GM19328 (cell line): ENCODE data around the gene NPY.

ENCODE experiments used
- ATAC-seq: cut with Tn5 transposase; IDR thresholded peaks from one replicate; pipeline ENCODE4 v1.9.1; 2021; ENCODE audit warnings: mild to moderate bottlenecking, moderate library complexity; ENCODE audit not compliant: unreplicated experiment

The NPY gene

GRCh38 chr7:24313777-24314176 is 29.8 kb downstream of the NPY start:
- ATAC-seq = no peak

- no peak for ATAC-seq
Observed at GRCh38 chr7:24316340-24316739, 32.4 kb downstream of the NPY start.

GRCh38 chr7:24318326-24318725 is 34.3 kb downstream of the NPY start:
- ATAC-seq = no peak

GRCh38 chr7:24319209-24319608 is 35.2 kb downstream of the NPY start:
- ATAC-seq = no peak

- no peak for ATAC-seq
Observed at GRCh38 chr7:24323961-24324480, 40.0 kb downstream of the NPY start.

GRCh38 chr7:24325708-24326107 is 41.7 kb downstream of the NPY start:
- ATAC-seq = peak; percentile 54

- no peak for ATAC-seq
Observed at GRCh38 chr7:24328050-24328449, 44.1 kb downstream of the NPY start.

- no peak for ATAC-seq
Observed at GRCh38 chr7:24328894-24329293, 44.9 kb downstream of the NPY start.

- no peak for ATAC-seq
Observed at GRCh38 chr7:24334012-24334411, 50.0 kb downstream of the NPY start.

GRCh38 chr7:24334627-24335026 is 50.6 kb downstream of the NPY start:
- ATAC-seq = no peak

- ATAC-seq = no peak
Observed at GRCh38 chr7:24336461-24336860, 52.5 kb downstream of the NPY start.

GRCh38 chr7:24337180-24337579 is 53.2 kb downstream of the NPY start:
- no peak for ATAC-seq

- ATAC-seq = no peak
Observed at GRCh38 chr7:24339575-24339974, 55.6 kb downstream of the NPY start.

- ATAC-seq = no peak
Observed at GRCh38 chr7:24340727-24341126, 56.7 kb downstream of the NPY start.
